ENCODE results near the gene TNFRSF21. TPM values are rescaled to one million over a fixed set of nuclear protein-coding genes. Genes with fewer than 3 reads are reported as not detected.
"Not testable (repeated sequence)": the region's sequence is repeated elsewhere in the genome, so short reads cannot be mapped to it uniquely, and the experiment has no call there.

The TNFRSF21 gene
- total RNA-seq, 2 donors from 2014 or later: 24.6 to 26.0 TPM

- no peak for TF ChIP-seq CTCF (IDR thresholded peaks at IDR 0.05)
- TF ChIP-seq POLR2A (IDR thresholded peaks at IDR 0.05): no peak
Measured at GRCh38 chr6:47276377-47276776, 33.3 kb downstream of the TNFRSF21 start.

GRCh38 chr6:47275640-47276039 lies 34.1 kb downstream of the TNFRSF21 start:
- H3K27me3 ChIP-seq: no peaks in the 10 kb centered on the region

More at GRCh38 chr6:47276377-47276776, 33.3 kb downstream of the TNFRSF21 start:
- H3K36me3 ChIP-seq (replicated peaks in 1 of 2; ENCODE audit: insufficient read depth in 1 of 2, low read depth in 2 of 2): no peaks in the 10 kb centered on the region
- ATAC-seq (no peak), DNase-seq (no peak)
- no peaks in the 10 kb centered on the region for H3K4me1 ChIP-seq
- H3K9me3 ChIP-seq: no peaks in the 10 kb centered on the region
- 79 to 90% methylated on average over 3 of the region's 3 CpGs for WGBS, 2 donors
- intact Hi-C loops (cut with DNase I): no loop called here
- no peak overlapping the region for H3K27ac ChIP-seq
- no peak overlapping the region for H3K4me3 ChIP-seq
- no peaks in the 10 kb centered on the region for H3K27me3 ChIP-seq

GRCh38 chr6:47275132-47275531 lies 34.6 kb downstream of the TNFRSF21 start:
- H3K27me3 ChIP-seq; H3K4me3 ChIP-seq; H3K9me3 ChIP-seq; DNase-seq; ATAC-seq; H3K36me3 ChIP-seq (replicated peaks in 1 of 2; ENCODE audit: insufficient read depth in 1 of 2, low read depth in 2 of 2); H3K27ac ChIP-seq; H3K4me1 ChIP-seq; intact Hi-C loops (cut with DNase I): not testable (repeated sequence)
- WGBS, 2 donors: 94% methylated on average over 5 of the region's 5 CpGs

More at GRCh38 chr6:47275640-47276039, 34.1 kb downstream of the TNFRSF21 start:
- Histone ChIP-seq H3K4me3 (no peak overlapping the region), H3K36me3 (replicated peaks in 1 of 2; ENCODE audit: insufficient read depth in 1 of 2, low read depth in 2 of 2) (no peaks in the 10 kb centered on the region), H3K9me3 (no peaks in the 10 kb centered on the region), H3K27ac (no peak overlapping the region), H3K4me1 (no peaks in the 10 kb centered on the region)
- no peak for TF ChIP-seq CTCF (IDR thresholded peaks at IDR 0.05)
- TF ChIP-seq POLR2A (IDR thresholded peaks at IDR 0.05): no peak
- ATAC-seq (no peak), DNase-seq (no peak)
- intact Hi-C loops (cut with DNase I): no loop called here
- 87 to 91% methylated on average over 2 of the region's 2 CpGs for WGBS, 2 donors

GRCh38 chr6:47268572-47269187 lies 41.0 kb downstream of the TNFRSF21 start:
- no peaks in the 10 kb centered on the region for H3K27me3 ChIP-seq
- DNase-seq (no peak), ATAC-seq (no peak)
- H3K36me3 ChIP-seq (replicated peaks in 1 of 2; ENCODE audit: insufficient read depth in 1 of 2, low read depth in 2 of 2): no peaks in the 10 kb centered on the region
- TF ChIP-seq POLR2A (IDR thresholded peaks at IDR 0.05) (no peak), CTCF (IDR thresholded peaks at IDR 0.05) (no peak)
- H3K9me3 ChIP-seq: no peaks in the 10 kb centered on the region
- 89 to 90% methylated on average over 5 of the region's 5 CpGs for WGBS, 2 donors
- H3K4me3 ChIP-seq: no peak overlapping the region
- no peak overlapping the region for H3K27ac ChIP-seq
- intact Hi-C loops (cut with DNase I): no loop called here
- no peaks in the 10 kb centered on the region for H3K4me1 ChIP-seq

GRCh38 chr6:47267301-47267700 lies 42.4 kb downstream of the TNFRSF21 start:
- Histone ChIP-seq H3K4me3 (no peak overlapping the region), H3K36me3 (replicated peaks in 1 of 2; ENCODE audit: insufficient read depth in 1 of 2, low read depth in 2 of 2) (no peaks in the 10 kb centered on the region), H3K9me3 (no peaks in the 10 kb centered on the region), H3K27me3 (no peaks in the 10 kb centered on the region), H3K4me1 (no peaks in the 10 kb centered on the region), H3K27ac (no peak overlapping the region)
- DNase-seq (no peak), ATAC-seq (no peak)
- WGBS, 2 donors: 87 to 92% methylated on average over 6 of the region's 6 CpGs
- TF ChIP-seq POLR2A (IDR thresholded peaks at IDR 0.05): no peak
- no peak for TF ChIP-seq CTCF (IDR thresholded peaks at IDR 0.05)
- intact Hi-C loops (cut with DNase I): no loop called here

Data from body of pancreas (tissue), 4 donors.